ENCODE data around the gene MRPL38. TPM values are rescaled to one million over a fixed set of nuclear protein-coding genes. Genes with fewer than 3 reads are reported as not detected.

MRPL38 gene
- total RNA-seq, 2 experiments from 2014 or later = 117 to 126 TPM

GRCh38 chr17:75921596-75921995 lies 16.9 kb upstream of the MRPL38 start:
- POLR2A ChIA-PET = no interaction called here
- no peak for TF ChIP-seq CTCF (IDR thresholded peaks at IDR 0.05)
- no peak overlapping the region for H3K4me3 Mint-ChIP-seq
- no peaks in the 10 kb centered on the region for H3K9me3 Mint-ChIP-seq
- DNase-seq = no peak
- intact Hi-C loops (cut with micrococcal nuclease) = no loop called here
- no peak for ATAC-seq
- H3K27me3 Mint-ChIP-seq = no peaks in the 10 kb centered on the region
- CTCF ChIA-PET = no interaction called here
- peaks cover 3% of the 10 kb centered on the region for H3K36me3 Mint-ChIP-seq (ENCODE audit: low read depth)
- no peak overlapping the region for H3K27ac Mint-ChIP-seq
- no peaks in the 10 kb centered on the region for H3K4me1 Mint-ChIP-seq (ENCODE audit: low read depth)

GRCh38 chr17:75920045-75920560 lies 15.4 kb upstream of the MRPL38 start:
- intact Hi-C loops (cut with micrococcal nuclease) = no loop called here
- ChIA-PET POLR2A (interaction anchor here (1.1 kb wide), 1 partner anchor 13 kb away, joined by 4 read pairs; no protein-coding TSS in a partner anchor), CTCF (interaction anchor here (3.0 kb wide), 1 partner anchor 85 kb away, joined by 9 read pairs; no protein-coding TSS in a partner anchor)
- ATAC-seq (no peak), DNase-seq (no peak)
- no peak overlapping the region for H3K4me3 Mint-ChIP-seq
- no peaks in the 10 kb centered on the region for H3K27me3 Mint-ChIP-seq
- no peak for TF ChIP-seq CTCF (IDR thresholded peaks at IDR 0.05)
- H3K27ac Mint-ChIP-seq = no peak overlapping the region
- no peaks in the 10 kb centered on the region for H3K9me3 Mint-ChIP-seq
- peaks cover 3% of the 10 kb centered on the region for H3K36me3 Mint-ChIP-seq (ENCODE audit: low read depth)
- H3K4me1 Mint-ChIP-seq (ENCODE audit: low read depth) = no peaks in the 10 kb centered on the region

GRCh38 chr17:75919611-75920010 lies 14.9 kb upstream of the MRPL38 start:
- ChIA-PET POLR2A (no interaction called here), CTCF (interaction anchor here (3.0 kb wide), 1 partner anchor 85 kb away, joined by 9 read pairs; no protein-coding TSS in a partner anchor)
- Mint-ChIP-seq H3K4me3 (no peak overlapping the region), H3K9me3 (no peaks in the 10 kb centered on the region), H3K4me1 (ENCODE audit: low read depth) (no peaks in the 10 kb centered on the region), H3K27me3 (no peaks in the 10 kb centered on the region), H3K36me3 (ENCODE audit: low read depth) (peaks cover 3% of the 10 kb centered on the region), H3K27ac (no peak overlapping the region)
- intact Hi-C loops (cut with micrococcal nuclease) = no loop called here
- TF ChIP-seq CTCF (IDR thresholded peaks at IDR 0.05) = no peak
- ATAC-seq (no peak), DNase-seq (no peak)

GRCh38 chr17:75917917-75918445 lies 13.3 kb upstream of the MRPL38 start:
- TF ChIP-seq CTCF (IDR thresholded peaks at IDR 0.05) = no peak
- Mint-ChIP-seq H3K36me3 (ENCODE audit: low read depth) (peaks cover 3% of the 10 kb centered on the region), H3K4me1 (ENCODE audit: low read depth) (no peaks in the 10 kb centered on the region), H3K27me3 (no peaks in the 10 kb centered on the region), H3K4me3 (no peak overlapping the region), H3K9me3 (no peaks in the 10 kb centered on the region), H3K27ac (no peak overlapping the region)
- DNase-seq = no peak
- no peak for ATAC-seq
- CTCF ChIA-PET = interaction anchor here (0.6 to 3.0 kb wide), 6 partner anchors 8 to 164 kb away, joined by 3 to 9 read pairs (median 3); no protein-coding TSS in a partner anchor
- intact Hi-C loops (cut with micrococcal nuclease) = no loop called here
- POLR2A ChIA-PET = interaction anchor here (0.5 kb wide), 1 partner anchor 39 kb away, joined by 3 read pairs; no protein-coding TSS in a partner anchor

- Mint-ChIP-seq H3K36me3 (ENCODE audit: low read depth) (peaks cover 3% of the 10 kb centered on the region), H3K4me1 (ENCODE audit: low read depth) (no peaks in the 10 kb centered on the region), H3K27me3 (no peaks in the 10 kb centered on the region), H3K4me3 (no peak overlapping the region), H3K27ac (no peak overlapping the region), H3K9me3 (no peaks in the 10 kb centered on the region)
- ATAC-seq (no peak), DNase-seq (no peak)
- ChIA-PET POLR2A (interaction anchor here (0.5 kb wide), 1 partner anchor 39 kb away, joined by 3 read pairs; no protein-coding TSS in a partner anchor), CTCF (interaction anchor here (0.9 to 2.0 kb wide), 6 partner anchors 9 to 164 kb away, joined by 3 to 8 read pairs (median 3); partner anchors contain the start of gene MRPL38)
- no peak for TF ChIP-seq CTCF (IDR thresholded peaks at IDR 0.05)
- intact Hi-C loops (cut with micrococcal nuclease) = no loop called here
These were observed 12.6 kb upstream of the MRPL38 start for GRCh38 chr17:75917141-75917916.

Data from activated CD8-positive, alpha-beta T cell treated with anti-CD3 and anti-CD28 coated beads for 36 hours (primary cell).